ENCODE results near the gene PTBP1. TPM values are rescaled to one million over a fixed set of nuclear protein-coding genes. Genes with fewer than 3 reads are reported as not detected.

The PTBP1 gene
- total and polyA plus RNA-seq, 2 of the 13 experiments (the other 11 are each of a cell fraction or from before 2014, with no cell fraction given) = 195 to 288 TPM

DNA sequence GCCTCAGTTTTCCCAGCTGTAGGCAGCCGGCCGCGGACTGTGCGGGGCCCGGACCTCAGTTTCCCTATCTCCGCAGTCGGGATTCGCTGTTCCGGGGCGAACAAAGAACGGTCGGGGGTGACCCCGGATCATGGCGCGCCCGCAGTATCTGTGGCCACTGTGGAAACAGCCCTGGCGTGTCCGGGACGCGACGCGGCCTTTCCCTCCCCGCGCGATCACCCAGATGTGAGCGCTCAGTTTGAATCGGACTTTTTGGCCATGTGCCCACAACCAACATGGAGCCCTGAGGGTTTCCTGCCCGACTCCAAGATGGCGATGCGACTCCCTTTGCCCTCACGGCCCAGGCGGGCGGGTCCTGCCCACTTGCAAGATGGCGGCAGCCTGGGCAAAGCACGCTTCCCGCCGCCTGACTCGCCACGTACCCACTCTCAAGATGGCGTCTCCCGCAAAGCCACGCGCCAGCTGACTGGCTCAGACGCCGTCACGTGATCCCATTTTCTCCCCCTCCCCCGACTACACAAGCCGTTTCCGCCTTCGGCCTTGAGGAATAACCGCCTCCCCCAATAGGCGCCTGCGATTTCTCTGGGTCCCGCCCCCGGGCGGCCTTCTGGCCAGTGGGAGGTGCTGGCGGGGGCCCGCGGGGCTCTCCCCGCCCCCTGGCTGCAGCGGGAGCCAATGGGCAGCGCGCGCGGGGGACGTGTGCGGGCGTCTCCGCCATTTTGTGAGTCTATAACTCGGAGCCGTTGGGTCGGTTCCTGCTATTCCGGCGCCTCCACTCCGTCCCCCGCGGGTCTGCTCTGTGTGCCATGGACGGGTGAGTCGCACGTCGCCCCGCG lies at the start of gene PTBP1 (continued):
- TF ChIP-seq ZNF20 (CRISPR knock-in tag; IDR thresholded peaks at IDR 0.05) (no peak), ZNF577 (CRISPR knock-in tag; IDR thresholded peaks at IDR 0.05; ENCODE audit: borderline replicate concordance, low read depth) (no peak), CHD2 (IDR thresholded peaks at IDR 0.05; ENCODE audit: low read depth, low read length) (0 out of 2 replicates have a peak, but pooled peaks have one; percentile 67), ARNT (IDR thresholded peaks at IDR 0.05) (no peak), NFIB (CRISPR knock-in tag; IDR thresholded peaks at IDR 0.05; ENCODE audit: borderline replicate concordance) (no peak), ZNF670 (CRISPR knock-in tag; IDR thresholded peaks at IDR 0.05; ENCODE audit: borderline replicate concordance) (no peak), TAF1 (CRISPR knock-in tag; IDR thresholded peaks at IDR 0.05) (peak; percentile 85; the same call in 1 of the 2 replicates), RAD51 (IDR thresholded peaks at IDR 0.05; ENCODE audit: borderline replicate concordance) (peak; percentile 99), IKZF4 (CRISPR knock-in tag; IDR thresholded peaks at IDR 0.05; ENCODE audit: borderline replicate concordance, low read depth, not compliant biosample characterization) (peak; percentile 42), IRX3 (CRISPR knock-in tag; IDR thresholded peaks at IDR 0.05; ENCODE audit: borderline replicate concordance, low read depth) (peak; percentile 62; the same call in 1 of the 2 replicates), PCBP1 (IDR thresholded peaks at IDR 0.05; ENCODE audit: borderline replicate concordance, low read depth, low read length) (peak; percentile 78; the same call in 1 of the 2 replicates), MEIS1 (CRISPR knock-in tag; IDR thresholded peaks at IDR 0.05; ENCODE audit: borderline replicate concordance) (peak; percentile 56; the same call in 1 of the 2 replicates), MIER2 (CRISPR knock-in tag; IDR thresholded peaks at IDR 0.05) (no peak; the same call in 1 of the 2 replicates), PHF5A (CRISPR knock-in tag; IDR thresholded peaks at IDR 0.05; ENCODE audit: low read depth, unreplicated experiment) (peak; percentile 82)
- TF ChIP-seq, protein P1, sequence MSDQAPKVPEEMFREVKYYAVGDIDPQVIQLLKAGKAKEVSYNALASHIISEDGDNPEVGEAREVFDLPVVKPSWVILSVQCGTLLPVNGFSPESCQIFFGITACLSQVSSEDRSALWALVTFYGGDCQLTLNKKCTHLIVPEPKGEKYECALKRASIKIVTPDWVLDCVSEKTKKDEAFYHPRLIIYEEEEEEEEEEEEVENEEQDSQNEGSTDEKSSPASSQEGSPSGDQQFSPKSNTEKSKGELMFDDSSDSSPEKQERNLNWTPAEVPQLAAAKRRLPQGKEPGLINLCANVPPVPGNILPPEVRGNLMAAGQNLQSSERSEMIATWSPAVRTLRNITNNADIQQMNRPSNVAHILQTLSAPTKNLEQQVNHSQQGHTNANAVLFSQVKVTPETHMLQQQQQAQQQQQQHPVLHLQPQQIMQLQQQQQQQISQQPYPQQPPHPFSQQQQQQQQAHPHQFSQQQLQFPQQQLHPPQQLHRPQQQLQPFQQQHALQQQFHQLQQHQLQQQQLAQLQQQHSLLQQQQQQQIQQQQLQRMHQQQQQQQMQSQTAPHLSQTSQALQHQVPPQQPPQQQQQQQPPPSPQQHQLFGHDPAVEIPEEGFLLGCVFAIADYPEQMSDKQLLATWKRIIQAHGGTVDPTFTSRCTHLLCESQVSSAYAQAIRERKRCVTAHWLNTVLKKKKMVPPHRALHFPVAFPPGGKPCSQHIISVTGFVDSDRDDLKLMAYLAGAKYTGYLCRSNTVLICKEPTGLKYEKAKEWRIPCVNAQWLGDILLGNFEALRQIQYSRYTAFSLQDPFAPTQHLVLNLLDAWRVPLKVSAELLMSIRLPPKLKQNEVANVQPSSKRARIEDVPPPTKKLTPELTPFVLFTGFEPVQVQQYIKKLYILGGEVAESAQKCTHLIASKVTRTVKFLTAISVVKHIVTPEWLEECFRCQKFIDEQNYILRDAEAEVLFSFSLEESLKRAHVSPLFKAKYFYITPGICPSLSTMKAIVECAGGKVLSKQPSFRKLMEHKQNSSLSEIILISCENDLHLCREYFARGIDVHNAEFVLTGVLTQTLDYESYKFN (CRISPR knock-in tag; conservative IDR thresholded peaks at IDR 0.05) = peak; percentile 55
- TF ChIP-seq, protein P2, sequence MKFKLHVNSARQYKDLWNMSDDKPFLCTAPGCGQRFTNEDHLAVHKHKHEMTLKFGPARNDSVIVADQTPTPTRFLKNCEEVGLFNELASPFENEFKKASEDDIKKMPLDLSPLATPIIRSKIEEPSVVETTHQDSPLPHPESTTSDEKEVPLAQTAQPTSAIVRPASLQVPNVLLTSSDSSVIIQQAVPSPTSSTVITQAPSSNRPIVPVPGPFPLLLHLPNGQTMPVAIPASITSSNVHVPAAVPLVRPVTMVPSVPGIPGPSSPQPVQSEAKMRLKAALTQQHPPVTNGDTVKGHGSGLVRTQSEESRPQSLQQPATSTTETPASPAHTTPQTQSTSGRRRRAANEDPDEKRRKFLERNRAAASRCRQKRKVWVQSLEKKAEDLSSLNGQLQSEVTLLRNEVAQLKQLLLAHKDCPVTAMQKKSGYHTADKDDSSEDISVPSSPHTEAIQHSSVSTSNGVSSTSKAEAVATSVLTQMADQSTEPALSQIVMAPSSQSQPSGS (CRISPR knock-in tag; IDR thresholded peaks at IDR 0.05) = peak; percentile 67; the same call in 1 of the 2 replicates
- TF ChIP-seq, protein P3, sequence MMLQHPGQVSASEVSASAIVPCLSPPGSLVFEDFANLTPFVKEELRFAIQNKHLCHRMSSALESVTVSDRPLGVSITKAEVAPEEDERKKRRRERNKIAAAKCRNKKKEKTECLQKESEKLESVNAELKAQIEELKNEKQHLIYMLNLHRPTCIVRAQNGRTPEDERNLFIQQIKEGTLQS (CRISPR knock-in tag; IDR thresholded peaks at IDR 0.05) = peak; percentile 47; the same call in 1 of the 2 replicates
- TF ChIP-seq, protein P4, sequence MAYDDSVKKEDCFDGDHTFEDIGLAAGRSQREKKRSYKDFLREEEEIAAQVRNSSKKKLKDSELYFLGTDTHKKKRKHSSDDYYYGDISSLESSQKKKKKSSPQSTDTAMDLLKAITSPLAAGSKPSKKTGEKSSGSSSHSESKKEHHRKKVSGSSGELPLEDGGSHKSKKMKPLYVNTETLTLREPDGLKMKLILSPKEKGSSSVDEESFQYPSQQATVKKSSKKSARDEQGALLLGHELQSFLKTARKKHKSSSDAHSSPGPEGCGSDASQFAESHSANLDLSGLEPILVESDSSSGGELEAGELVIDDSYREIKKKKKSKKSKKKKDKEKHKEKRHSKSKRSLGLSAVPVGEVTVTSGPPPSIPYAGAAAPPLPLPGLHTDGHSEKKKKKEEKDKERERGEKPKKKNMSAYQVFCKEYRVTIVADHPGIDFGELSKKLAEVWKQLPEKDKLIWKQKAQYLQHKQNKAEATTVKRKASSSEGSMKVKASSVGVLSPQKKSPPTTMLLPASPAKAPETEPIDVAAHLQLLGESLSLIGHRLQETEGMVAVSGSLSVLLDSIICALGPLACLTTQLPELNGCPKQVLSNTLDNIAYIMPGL (CRISPR knock-in tag; IDR thresholded peaks at IDR 0.05; ENCODE audit: borderline replicate concordance in 1 of 2, low read depth in 1 of 2) = peak; percentile 69 to 86; a peak in 3 of 4 replicates
